ENCODE results near the gene ATRN.
"Not testable (repeated sequence)": the region's sequence is repeated elsewhere in the genome, so short reads cannot be mapped to it uniquely, and the experiment has no call there.

ATRN gene

GRCh38 chr20:3563548-3564177 is 92.8 kb downstream of the ATRN start:
- no peak for DNase-seq (ENCODE audit: low read depth)

- DNase-seq (ENCODE audit: low read depth), result no peak
Observed at GRCh38 chr20:3565851-3566250, 95.0 kb downstream of the ATRN start.

- DNase-seq (ENCODE audit: low read depth), result no peak
Observed at GRCh38 chr20:3572151-3572550, 101.3 kb downstream of the ATRN start.

GRCh38 chr20:3576363-3576762 is 105.5 kb downstream of the ATRN start:
- no peak for DNase-seq (ENCODE audit: low read depth)

GRCh38 chr20:3577366-3577765 is 106.5 kb downstream of the ATRN start:
- no peak for DNase-seq (ENCODE audit: low read depth)

GRCh38 chr20:3580412-3580811 is 109.6 kb downstream of the ATRN start:
- no peak for DNase-seq (ENCODE audit: low read depth)

- DNase-seq (ENCODE audit: low read depth), result no peak
Observed at GRCh38 chr20:3583765-3584164, 112.9 kb downstream of the ATRN start.

GRCh38 chr20:3586093-3586492 is 115.3 kb downstream of the ATRN start:
- DNase-seq (ENCODE audit: low read depth), result no peak

- DNase-seq (ENCODE audit: low read depth), result no peak
Observed at GRCh38 chr20:3590164-3590563, 119.3 kb downstream of the ATRN start.

- DNase-seq (ENCODE audit: low read depth), result no peak
Observed at GRCh38 chr20:3592931-3593330, 122.1 kb downstream of the ATRN start.

GRCh38 chr20:3595541-3595940 is 124.7 kb downstream of the ATRN start:
- no peak for DNase-seq (ENCODE audit: low read depth)

- DNase-seq (ENCODE audit: low read depth), result no peak
Observed at GRCh38 chr20:3603108-3603507, 132.3 kb downstream of the ATRN start.

- DNase-seq (ENCODE audit: low read depth), result not testable (repeated sequence)
Observed at GRCh38 chr20:3605386-3605886, 134.6 kb downstream of the ATRN start.

- DNase-seq (ENCODE audit: low read depth), result no peak
Observed at GRCh38 chr20:3606021-3606420, 135.2 kb downstream of the ATRN start.

- no peak for DNase-seq (ENCODE audit: low read depth)
Observed at GRCh38 chr20:3611901-3612300, 141.1 kb downstream of the ATRN start.

GRCh38 chr20:3612795-3613572 is 142.2 kb downstream of the ATRN start:
- no peak for DNase-seq (ENCODE audit: low read depth)

- DNase-seq (ENCODE audit: low read depth), result no peak
Observed at GRCh38 chr20:3613821-3614440, 143.1 kb downstream of the ATRN start.

- no peak for DNase-seq (ENCODE audit: low read depth)
Observed at GRCh38 chr20:3614466-3614865, 143.6 kb downstream of the ATRN start.

GRCh38 chr20:3615171-3615840 is 144.5 kb downstream of the ATRN start:
- not testable (repeated sequence) for DNase-seq (ENCODE audit: low read depth)

- DNase-seq (ENCODE audit: low read depth), result no peak
Observed at GRCh38 chr20:3616250-3616649, 145.4 kb downstream of the ATRN start.

- no peak for DNase-seq (ENCODE audit: low read depth)
Observed at GRCh38 chr20:3621111-3621510, 150.3 kb downstream of the ATRN start.

GRCh38 chr20:3622406-3622805 is 151.6 kb downstream of the ATRN start:
- DNase-seq (ENCODE audit: low read depth), result no peak

GRCh38 chr20:3627476-3627875 is 156.7 kb downstream of the ATRN start:
- no peak for DNase-seq (ENCODE audit: low read depth)
